Testis (tissue), 3 donors: ENCODE data around the gene CALML6. TPM values are rescaled to one million over a fixed set of nuclear protein-coding genes. Genes with fewer than 3 reads are reported as not detected.

Experiments
- DNase-seq: peaks from one replicate; pipeline ENCODE4 v3.0.0-alpha.2; 2019
- H3K27ac ChIP-seq, 2 donors: fragments of 200-600 bp; sonication (generic); one replicate each; pipeline ENCODE4 v1.5.1; 2019
- H3K27me3 ChIP-seq: fragments of 200-600 bp; sonication (generic); one replicate; pipeline ENCODE4 v1.5.1; 2019
- H3K36me3 ChIP-seq: fragments of 200-600 bp; sonication (generic); one replicate; pipeline ENCODE4 v1.5.1; 2017; ENCODE audit warnings: low read depth; ENCODE audit errors: missing control alignments
- H3K4me1 ChIP-seq: fragments of 200-600 bp; sonication (generic); one replicate; pipeline ENCODE4 v1.5.1; 2019
- H3K4me3 ChIP-seq, 2 donors: fragments of 200-600 bp; sonication (generic); one replicate each; pipeline ENCODE4 v1.5.1; 2017 to 2019
- H3K9me3 ChIP-seq: fragments of 200-600 bp; sonication (generic); one replicate; pipeline ENCODE4 v1.5.1; 2017
- CTCF ChIP-seq, 3 experiments: fragments of 450-650 bp in 2 of 3; fragments of 200-600 bp in 1 of 3; sonication (generic) in 1 of 3; IDR thresholded peaks; one replicate each; pipeline ENCODE4 v1.5.1; 2016 to 2019; ENCODE audit warnings: antibody characterized with exemption in 3 of 3, mild to moderate bottlenecking in 2 of 3, moderate library complexity in 1 of 3
- POLR2A ChIP-seq: fragments of 450-650 bp; IDR thresholded peaks from one replicate; pipeline ENCODE4 v1.6.1; 2017; ENCODE audit warnings: antibody characterized with exemption, mild to moderate bottlenecking, moderate library complexity
- WGBS, 2 donors: methylation state at CpG; one replicate each; pipeline ENCODE4 v1.1.5; 2018; 5-methylcytosine and 5-hydroxymethylcytosine counted together
- intact Hi-C: fragments of 100-400 bp; cut with DNase I; formaldehyde crosslinking; loops from one replicate; pipeline ENCODE4 v1.15.1; 2023; ENCODE audit warnings: low total_unique reads
- polyA plus RNA-seq: library from polyadenylated mRNA; stranded (reverse); fragments of 350-450 nt; fragmentation: Illumina TruSeq; extraction: RNeasy Lipid Tissue Mini Kit (QIAGEN cat#74804); gene quantifications from one replicate; pipeline ENCODE4 v1.2.3, GENCODE V29; 2014; ENCODE audit warnings: low read depth, low replicate concordance; ENCODE audit not compliant: insufficient read depth
- total RNA-seq, 2 donors: library from RNA; depleted of rRNA; stranded (reverse); fragments of >200 nt; gene quantifications; one replicate each; pipeline ENCODE4 v1.2.3, GENCODE V29; 2016

Gene CALML6
- total and polyA plus RNA-seq, 3 donors from 2014 or later = 0.96 to 2.1 (median 1.2) TPM

- Histone ChIP-seq H3K4me3 (no peak overlapping the region), H3K27ac (no peak overlapping the region), H3K4me1 (peaks cover 8% of the 10 kb centered on the region), H3K36me3 (no peaks in the 10 kb centered on the region), H3K27me3 (no peaks in the 10 kb centered on the region), H3K9me3 (no peaks in the 10 kb centered on the region)
- 96 to 99% methylated on average over 12 of the region's 12 CpGs for WGBS, 2 donors
- no peak for TF ChIP-seq CTCF (IDR thresholded peaks at IDR 0.05)
- no peak for TF ChIP-seq POLR2A
- intact Hi-C loops = loop anchor here (10.0 kb wide), 1 partner anchor 128 kb away; the partner anchor contains the start of gene NADK
- no peak for DNase-seq
Measured at GRCh38 chr1:1903224-1903623, 11.8 kb upstream of the CALML6 start.

GRCh38 chr1:1906185-1907097 lies 8.6 kb upstream of the CALML6 start:
- peak; percentile 90 for DNase-seq
- intact Hi-C loops = loop anchor here (10.0 kb wide), 1 partner anchor 132 kb away; the partner anchor contains the start of gene NADK
- Histone ChIP-seq H3K27me3 (no peaks in the 10 kb centered on the region), H3K36me3 (no peaks in the 10 kb centered on the region), H3K4me1 (peaks cover 11% of the 10 kb centered on the region), H3K9me3 (no peaks in the 10 kb centered on the region), H3K27ac (no peak overlapping the region), H3K4me3 (no peak overlapping the region)
- TF ChIP-seq CTCF (IDR thresholded peaks at IDR 0.05) (peak; percentile 74 to 91 (median 88)), POLR2A (no peak)
- 39 to 44% methylated on average over 13 to 15 of the region's 15 CpGs for WGBS, 2 donors

- no peak for TF ChIP-seq POLR2A
- no peak for TF ChIP-seq CTCF (IDR thresholded peaks at IDR 0.05)
- no peak for DNase-seq
- peaks cover 11% of the 10 kb centered on the region for H3K4me1 ChIP-seq
- no peak overlapping the region for H3K4me3 ChIP-seq
- H3K27ac ChIP-seq = no peak overlapping the region
- H3K9me3 ChIP-seq = no peaks in the 10 kb centered on the region
- intact Hi-C loops = loop anchor here (10.0 kb wide), 1 partner anchor 132 kb away; the partner anchor contains the start of gene NADK
- H3K27me3 ChIP-seq = no peaks in the 10 kb centered on the region
- no peaks in the 10 kb centered on the region for H3K36me3 ChIP-seq
- WGBS, 2 donors = 81 to 82% methylated on average over 5 to 8 of the region's 8 CpGs
Measured at GRCh38 chr1:1907098-1907736, 7.8 kb upstream of the CALML6 start.

GRCh38 chr1:1908506-1908791 lies 6.6 kb upstream of the CALML6 start:
- no peaks in the 10 kb centered on the region for H3K9me3 ChIP-seq
- H3K4me1 ChIP-seq = peaks cover 11% of the 10 kb centered on the region
- WGBS, 2 donors = 5% methylated on average over 21 of the region's 21 CpGs; no CpG with 5 or more reads in 1 of the 2 donors
- H3K36me3 ChIP-seq = no peaks in the 10 kb centered on the region
- intact Hi-C loops = loop anchor here (10.0 kb wide), 1 partner anchor 134 kb away; the partner anchor contains the start of gene NADK
- peak overlapping the region; percentile 63 to 88 for H3K27ac ChIP-seq
- peak overlapping the region; percentile 75 for H3K4me3 ChIP-seq
- H3K27me3 ChIP-seq = no peaks in the 10 kb centered on the region
- TF ChIP-seq CTCF (IDR thresholded peaks at IDR 0.05) (no peak), POLR2A (no peak)
- DNase-seq = no peak
